ENCODE results near the gene NDUFAB1.

Gene NDUFAB1

DNA sequence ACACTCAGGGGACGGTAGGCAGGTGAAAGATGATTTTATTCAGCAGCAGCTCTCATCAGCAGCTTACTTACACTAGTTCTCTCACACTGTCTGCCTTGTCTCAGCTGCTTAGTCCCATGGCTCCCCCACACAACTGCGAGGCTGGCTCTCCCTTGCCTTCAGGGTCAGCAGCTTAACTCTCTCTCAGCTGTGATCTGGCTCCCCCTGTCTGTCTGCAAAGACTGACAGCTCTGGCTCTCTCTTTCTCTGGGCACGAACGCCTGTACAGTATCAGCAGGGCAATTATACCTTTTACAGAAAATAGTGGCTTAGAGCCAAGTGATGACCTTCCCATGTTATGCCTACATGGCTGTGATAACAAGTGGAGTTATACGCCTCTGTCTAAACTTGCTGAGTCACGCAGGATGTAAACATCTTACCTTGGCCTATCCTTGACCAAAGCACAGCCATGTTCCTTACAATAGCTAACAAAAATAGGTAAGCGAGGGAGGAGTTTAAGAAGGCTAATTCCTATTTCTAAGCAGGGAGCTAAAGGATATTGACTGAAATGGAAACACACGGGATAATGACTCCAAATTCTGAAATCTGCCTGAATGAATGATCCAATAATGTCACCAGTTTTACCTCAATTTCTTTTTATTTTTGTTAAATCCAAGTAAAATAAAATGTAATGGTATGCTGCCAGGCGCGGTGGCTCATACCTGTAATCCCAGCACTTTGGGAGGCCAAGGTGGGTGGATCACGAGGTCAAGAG is 1.1 kb upstream of the NDUFAB1 start:
- TF ChIP-seq POLR2AphosphoS5 (IDR thresholded peaks at IDR 0.05; ENCODE audit: low read depth, low read length): no peak
- no peak for TF ChIP-seq FOXP2 (optimal IDR thresholded peaks at IDR 0.05; ENCODE audit: borderline replicate concordance, extremely low read depth, extremely low read length, insufficient read depth)
- TF ChIP-seq SIN3A (IDR thresholded peaks at IDR 0.05; ENCODE audit: borderline replicate concordance, insufficient read depth, low read length): no peak

DNA sequence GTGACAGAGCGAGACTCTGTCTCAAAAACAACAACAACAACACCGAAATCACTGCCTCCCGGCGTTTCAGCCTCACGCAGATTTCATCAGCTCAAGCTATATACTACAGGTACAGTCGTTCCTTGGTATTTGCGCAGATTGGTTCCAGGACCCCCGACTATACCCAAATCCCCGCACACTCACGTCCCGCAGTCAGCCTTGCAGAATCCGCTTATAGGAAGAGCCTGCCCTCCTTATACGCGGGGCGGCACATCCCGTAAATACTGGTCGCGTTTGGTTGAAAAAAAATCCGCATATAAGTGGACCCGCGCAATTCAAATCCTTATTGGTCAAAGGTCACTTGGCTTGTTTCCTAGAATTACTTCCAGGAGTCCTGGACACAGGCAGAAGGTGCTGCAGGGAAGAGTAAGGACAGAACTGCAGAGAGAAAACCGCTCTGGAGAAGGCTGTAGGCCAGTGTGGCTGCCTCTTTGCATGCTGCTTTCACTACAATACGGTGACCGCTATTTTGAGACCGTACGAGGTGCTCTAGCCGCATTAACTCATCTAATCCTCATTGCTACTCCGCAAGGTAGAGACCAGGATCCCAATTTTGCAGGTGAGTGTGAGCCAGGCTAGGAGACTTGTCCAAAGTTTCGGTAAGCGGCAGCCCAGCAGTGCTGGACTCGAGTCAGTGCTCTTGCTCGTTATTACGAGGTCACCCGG is 718 bp downstream of the NDUFAB1 start:
- TF ChIP-seq TAF1 (IDR thresholded peaks at IDR 0.05; ENCODE audit: borderline replicate concordance, insufficient read depth, low read length) (no peak), FOXP2 (optimal IDR thresholded peaks at IDR 0.05; ENCODE audit: borderline replicate concordance, extremely low read depth, extremely low read length, insufficient read depth) (no peak), POLR2AphosphoS5 (IDR thresholded peaks at IDR 0.05; ENCODE audit: low read depth, low read length) (no peak), SIN3A (IDR thresholded peaks at IDR 0.05; ENCODE audit: borderline replicate concordance, insufficient read depth, low read length) (no peak)
- TF ChIP-seq, protein P1, sequence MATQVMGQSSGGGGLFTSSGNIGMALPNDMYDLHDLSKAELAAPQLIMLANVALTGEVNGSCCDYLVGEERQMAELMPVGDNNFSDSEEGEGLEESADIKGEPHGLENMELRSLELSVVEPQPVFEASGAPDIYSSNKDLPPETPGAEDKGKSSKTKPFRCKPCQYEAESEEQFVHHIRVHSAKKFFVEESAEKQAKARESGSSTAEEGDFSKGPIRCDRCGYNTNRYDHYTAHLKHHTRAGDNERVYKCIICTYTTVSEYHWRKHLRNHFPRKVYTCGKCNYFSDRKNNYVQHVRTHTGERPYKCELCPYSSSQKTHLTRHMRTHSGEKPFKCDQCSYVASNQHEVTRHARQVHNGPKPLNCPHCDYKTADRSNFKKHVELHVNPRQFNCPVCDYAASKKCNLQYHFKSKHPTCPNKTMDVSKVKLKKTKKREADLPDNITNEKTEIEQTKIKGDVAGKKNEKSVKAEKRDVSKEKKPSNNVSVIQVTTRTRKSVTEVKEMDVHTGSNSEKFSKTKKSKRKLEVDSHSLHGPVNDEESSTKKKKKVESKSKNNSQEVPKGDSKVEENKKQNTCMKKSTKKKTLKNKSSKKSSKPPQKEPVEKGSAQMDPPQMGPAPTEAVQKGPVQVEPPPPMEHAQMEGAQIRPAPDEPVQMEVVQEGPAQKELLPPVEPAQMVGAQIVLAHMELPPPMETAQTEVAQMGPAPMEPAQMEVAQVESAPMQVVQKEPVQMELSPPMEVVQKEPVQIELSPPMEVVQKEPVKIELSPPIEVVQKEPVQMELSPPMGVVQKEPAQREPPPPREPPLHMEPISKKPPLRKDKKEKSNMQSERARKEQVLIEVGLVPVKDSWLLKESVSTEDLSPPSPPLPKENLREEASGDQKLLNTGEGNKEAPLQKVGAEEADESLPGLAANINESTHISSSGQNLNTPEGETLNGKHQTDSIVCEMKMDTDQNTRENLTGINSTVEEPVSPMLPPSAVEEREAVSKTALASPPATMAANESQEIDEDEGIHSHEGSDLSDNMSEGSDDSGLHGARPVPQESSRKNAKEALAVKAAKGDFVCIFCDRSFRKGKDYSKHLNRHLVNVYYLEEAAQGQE (IDR thresholded peaks at IDR 0.05; ENCODE audit: insufficient read depth in 1 of 2, low read depth in 2 of 2, low read length in 2 of 2): no peak

DNA sequence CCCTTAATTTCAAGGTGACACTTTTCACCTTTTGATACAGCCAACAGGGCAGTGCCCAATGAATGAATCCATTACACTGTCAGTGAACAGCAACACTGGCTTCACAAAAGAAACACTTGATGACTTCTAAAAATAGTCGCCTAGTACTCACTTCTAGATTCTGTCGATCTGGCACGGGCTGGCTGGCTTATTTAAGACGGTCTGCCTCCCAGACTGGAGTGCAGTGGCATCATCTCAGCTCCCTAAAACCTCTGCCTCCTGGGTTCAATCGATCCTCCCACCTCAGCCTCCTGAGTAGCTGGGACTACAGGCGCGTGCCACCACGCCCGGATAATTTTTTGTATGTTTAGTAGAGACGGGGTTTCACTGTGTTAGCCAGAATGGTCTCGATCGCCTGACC is 1.9 kb downstream of the NDUFAB1 start:
- TF ChIP-seq TAF1 (IDR thresholded peaks at IDR 0.05; ENCODE audit: borderline replicate concordance, insufficient read depth, low read length): no peak
- no peak for TF ChIP-seq SIN3A (IDR thresholded peaks at IDR 0.05; ENCODE audit: borderline replicate concordance, insufficient read depth, low read length)
- no peak for TF ChIP-seq FOXP2 (optimal IDR thresholded peaks at IDR 0.05; ENCODE audit: borderline replicate concordance, extremely low read depth, extremely low read length, insufficient read depth)
- TF ChIP-seq, protein P1 (IDR thresholded peaks at IDR 0.05; ENCODE audit: insufficient read depth in 1 of 2, low read depth in 2 of 2, low read length in 2 of 2): no peak
- no peak for TF ChIP-seq POLR2AphosphoS5 (IDR thresholded peaks at IDR 0.05; ENCODE audit: low read depth, low read length)

DNA sequence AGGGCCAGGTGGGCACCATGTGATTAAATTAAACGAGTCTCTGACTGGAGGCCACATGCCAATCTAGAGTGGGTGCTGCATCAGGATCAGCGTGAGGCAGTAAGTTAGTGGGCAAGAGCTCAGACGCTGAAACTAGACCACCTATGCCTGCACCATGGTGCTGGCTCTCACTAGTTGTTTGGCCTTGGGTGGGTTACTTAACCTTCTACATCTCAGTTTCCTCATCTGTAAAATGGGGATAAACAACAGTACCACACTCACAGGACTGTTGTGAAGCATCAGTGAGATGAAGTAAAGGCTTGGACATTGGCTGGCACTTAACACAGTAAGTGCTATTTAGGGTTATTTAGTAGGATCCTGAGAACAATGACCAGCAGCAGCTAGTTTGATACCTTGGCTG is 5.9 kb downstream of the NDUFAB1 start:
- TF ChIP-seq FOXP2 (optimal IDR thresholded peaks at IDR 0.05; ENCODE audit: borderline replicate concordance, extremely low read depth, extremely low read length, insufficient read depth) (no peak), SIN3A (IDR thresholded peaks at IDR 0.05; ENCODE audit: borderline replicate concordance, insufficient read depth, low read length) (no peak), TAF1 (IDR thresholded peaks at IDR 0.05; ENCODE audit: borderline replicate concordance, insufficient read depth, low read length) (no peak), POLR2AphosphoS5 (IDR thresholded peaks at IDR 0.05; ENCODE audit: low read depth, low read length) (no peak)
- TF ChIP-seq, protein P1 (IDR thresholded peaks at IDR 0.05; ENCODE audit: insufficient read depth in 1 of 2, low read depth in 2 of 2, low read length in 2 of 2): no peak

DNA sequence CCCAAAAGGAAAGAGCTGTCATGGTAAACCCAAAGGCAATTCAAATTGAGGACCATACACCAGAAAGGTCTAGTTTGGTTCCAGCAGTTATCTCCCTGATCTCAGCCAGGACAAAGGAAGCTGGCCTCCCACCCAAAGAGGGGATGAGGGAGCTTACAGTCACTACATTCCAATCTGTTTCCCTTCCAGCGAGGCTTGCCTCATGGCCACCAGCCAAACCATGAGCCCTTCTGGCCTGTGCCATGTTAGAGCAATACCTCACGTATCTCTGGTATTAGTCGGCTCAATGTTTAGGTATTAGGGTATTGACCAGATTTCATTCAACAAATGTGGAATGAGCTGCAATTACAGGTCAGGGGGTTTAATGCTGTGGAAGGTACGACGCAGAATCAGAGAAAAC is 8.4 kb downstream of the NDUFAB1 start:
- TF ChIP-seq, protein P1 (IDR thresholded peaks at IDR 0.05; ENCODE audit: insufficient read depth in 1 of 2, low read depth in 2 of 2, low read length in 2 of 2): no peak
- no peak for TF ChIP-seq SIN3A (IDR thresholded peaks at IDR 0.05; ENCODE audit: borderline replicate concordance, insufficient read depth, low read length)
- no peak for TF ChIP-seq POLR2AphosphoS5 (IDR thresholded peaks at IDR 0.05; ENCODE audit: low read depth, low read length)
- TF ChIP-seq FOXP2 (optimal IDR thresholded peaks at IDR 0.05; ENCODE audit: borderline replicate concordance, extremely low read depth, extremely low read length, insufficient read depth): no peak
